Measurements from ENCODE around the gene L3MBTL4. TPM values are rescaled to one million over a fixed set of nuclear protein-coding genes. Genes with fewer than 3 reads are reported as not detected.

The L3MBTL4 gene
- total RNA-seq, 1 experiment from 2014 or later: not detected

GRCh38 chr18:5964996-5965395 lies 449.7 kb downstream of the L3MBTL4 start:
- no peak overlapping the region for H2AFZ ChIP-seq (ENCODE audit: low read depth, low read length, poor library complexity, severe bottlenecking)
- H3K27ac ChIP-seq (ENCODE audit: low read depth, low read length): no peak overlapping the region
- H3K79me2 ChIP-seq (ENCODE audit: insufficient read depth, low read length): no peaks in the 10 kb centered on the region
- peaks cover 11 to 22% of the 10 kb centered on the region in 2 experiments; a peak in 2 of 4 replicates for H3K9me3 ChIP-seq (ENCODE audit: control insufficient read depth in 1 of 2, insufficient read depth in 1 of 2, low read depth in 1 of 2, low read length in 2 of 2)
- TF ChIP-seq SIN3A (IDR thresholded peaks at IDR 0.05; ENCODE audit: low read depth): no peak
- TF ChIP-seq EZH2 (IDR thresholded peaks at IDR 0.05): no peak
- no peak for TF ChIP-seq EZH2phosphoT487 (IDR thresholded peaks at IDR 0.05; ENCODE audit: borderline replicate concordance)
- TF ChIP-seq SP1 (IDR thresholded peaks at IDR 0.05; ENCODE audit: low read depth): no peak
- no peak for TF ChIP-seq ZFX (IDR thresholded peaks at IDR 0.05)
- no peak for TF ChIP-seq TCF7L2 (IDR thresholded peaks at IDR 0.05; ENCODE audit: borderline replicate concordance, extremely low read depth, insufficient read depth, insufficient read length)
- no peak for TF ChIP-seq POLR2A (IDR thresholded peaks at IDR 0.05; ENCODE audit: borderline replicate concordance, extremely low read depth, insufficient read depth, insufficient read length)
- TF ChIP-seq ATF3 (IDR thresholded peaks at IDR 0.05): no peak
- TF ChIP-seq CBX3 (IDR thresholded peaks at IDR 0.05; ENCODE audit: low read depth): no peak
- no peak for TF ChIP-seq RAD21 (IDR thresholded peaks at IDR 0.05; ENCODE audit: low read depth)
- TF ChIP-seq ZBTB33 (IDR thresholded peaks at IDR 0.05; ENCODE audit: extremely low read depth, insufficient replicate concordance, low read length): no peak
- TF ChIP-seq POLR2AphosphoS5 (IDR thresholded peaks at IDR 0.05; ENCODE audit: low read depth, low read length): no peak
- TF ChIP-seq YY1 (IDR thresholded peaks at IDR 0.05; ENCODE audit: extremely low read depth, insufficient replicate concordance, low read depth, low read length): no peak
- no peak for TF ChIP-seq SRF (IDR thresholded peaks at IDR 0.05; ENCODE audit: low read depth)
- ATAC-seq (no peak), DNase-seq (ENCODE audit: low read depth, low spot score) (no peak)
- no peaks in the 10 kb centered on the region for H4K20me1 ChIP-seq (ENCODE audit: insufficient read depth)
- no peaks in the 10 kb centered on the region for H3K9me2 ChIP-seq (ENCODE audit: insufficient read depth)
- H3K36me3 ChIP-seq (ENCODE audit: control insufficient read depth in 1 of 2, insufficient read depth in 2 of 2, low read length in 2 of 2): no peaks in the 10 kb centered on the region
- H3K4me2 ChIP-seq (ENCODE audit: low read length): no peak overlapping the region
- RAD21 ChIA-PET (ENCODE audit: low non-redundant PET in 1 of 2, low total read pairs in 2 of 2, uncharacterized antibody in 2 of 2, unreplicated experiment in 2 of 2): no interaction called here
- CTCF ChIA-PET: no interaction called here
- H3K4me3 ChIP-seq (replicated peaks in 1 of 2; ENCODE audit: low read depth in 1 of 2, low read length in 2 of 2): no peak overlapping the region
- no peak overlapping the region for H3K9ac ChIP-seq (ENCODE audit: low read length)
- no peaks in the 10 kb centered on the region for H3K27me3 ChIP-seq (ENCODE audit: insufficient read depth, low read length)
- intact Hi-C loops (cut with micrococcal nuclease): no loop called here
- no TSS peak for BruUV-seq (replicated peaks)
- POLR2A ChIA-PET: no interaction called here
- H3K4me1 ChIP-seq (ENCODE audit: control insufficient read depth in 1 of 2, insufficient read depth in 2 of 2, low read length in 2 of 2): no peaks in the 10 kb centered on the region
